HG02588 (cell line): ENCODE data around the gene RFLNA.
"Not testable (repeated sequence)": the region's sequence is repeated elsewhere in the genome, so short reads cannot be mapped to it uniquely, and the experiment has no call there.

Experiments used
- ATAC-seq: cut with Tn5 transposase; IDR thresholded peaks from one replicate; pipeline ENCODE4 v1.9.1; 2021; ENCODE audit warnings: mild to moderate bottlenecking, moderate library complexity; ENCODE audit not compliant: unreplicated experiment

RFLNA gene

GRCh38 chr12:124318278-124319020, 23.6 kb downstream of the RFLNA start:
- ATAC-seq, result no peak

GRCh38 chr12:124319368-124320050, 24.6 kb downstream of the RFLNA start:
- no peak for ATAC-seq

- ATAC-seq, result peak; percentile 66
These were observed 26.2 kb downstream of the RFLNA start for GRCh38 chr12:124321040-124321481.

- peak; percentile 10 for ATAC-seq
These were observed 26.8 kb downstream of the RFLNA start for GRCh38 chr12:124321556-124322270.

GRCh38 chr12:124322271-124322998, 27.5 kb downstream of the RFLNA start:
- ATAC-seq, result no peak

- ATAC-seq, result not testable (repeated sequence)
These were observed 28.1 kb downstream of the RFLNA start for GRCh38 chr12:124322999-124323328.

- no peak for ATAC-seq
These were observed 29.1 kb downstream of the RFLNA start for GRCh38 chr12:124323771-124324530.

- no peak for ATAC-seq
These were observed 30.2 kb downstream of the RFLNA start for GRCh38 chr12:124324803-124325705.

GRCh38 chr12:124326104-124326503, 31.2 kb downstream of the RFLNA start:
- no peak for ATAC-seq

- no peak for ATAC-seq
These were observed 32.0 kb downstream of the RFLNA start for GRCh38 chr12:124326871-124327270.

- no peak for ATAC-seq
These were observed 32.6 kb downstream of the RFLNA start for GRCh38 chr12:124327362-124328043.

GRCh38 chr12:124328116-124328515, 33.2 kb downstream of the RFLNA start:
- no peak for ATAC-seq

- ATAC-seq, result no peak
These were observed 33.7 kb downstream of the RFLNA start for GRCh38 chr12:124328636-124329035.

- ATAC-seq, result no peak
These were observed 37.3 kb downstream of the RFLNA start for GRCh38 chr12:124332058-124332672.

- no peak for ATAC-seq
These were observed 38.0 kb downstream of the RFLNA start for GRCh38 chr12:124332900-124333299.

GRCh38 chr12:124333724-124334123, 38.8 kb downstream of the RFLNA start:
- ATAC-seq, result no peak

GRCh38 chr12:124334266-124334665, 39.4 kb downstream of the RFLNA start:
- ATAC-seq, result no peak

- no peak for ATAC-seq
These were observed 40.1 kb downstream of the RFLNA start for GRCh38 chr12:124334976-124335375.
